GM10266 (cell line): Measurements from ENCODE around the gene PLEKHG3.

ENCODE experiments used
- DNase-seq: peaks from one replicate; pipeline ENCODE4 v3.0.0; 2012; ENCODE audit errors: extremely low spot score
- CTCF ChIP-seq: IDR thresholded peaks from 2 replicates; pipeline ENCODE4 v1.5.1; 2012; ENCODE audit warnings: mild to moderate bottlenecking, low read depth; ENCODE audit not compliant: control insufficient read depth, insufficient read depth; ENCODE audit errors: missing control alignments

The PLEKHG3 gene

GRCh38 chr14:64746298-64747250 is 42.4 kb downstream of the PLEKHG3 start:
- DNase-seq: no peak
- no peak for TF ChIP-seq CTCF

- no peak for TF ChIP-seq CTCF
- DNase-seq: no peak
These were observed 43.1 kb downstream of the PLEKHG3 start for GRCh38 chr14:64747327-64747726.

- no peak for DNase-seq
- TF ChIP-seq CTCF: no peak
These were observed 44.3 kb downstream of the PLEKHG3 start for GRCh38 chr14:64748521-64748920.

GRCh38 chr14:64748995-64749714 is 44.9 kb downstream of the PLEKHG3 start:
- no peak for DNase-seq
- TF ChIP-seq CTCF: no peak

GRCh38 chr14:64752909-64753308 is 48.7 kb downstream of the PLEKHG3 start:
- no peak for TF ChIP-seq CTCF
- DNase-seq: no peak

- no peak for TF ChIP-seq CTCF
- no peak for DNase-seq
These were observed 49.1 kb downstream of the PLEKHG3 start for GRCh38 chr14:64753374-64753773.

GRCh38 chr14:64753999-64754398 is 49.8 kb downstream of the PLEKHG3 start:
- DNase-seq: no peak
- TF ChIP-seq CTCF: no peak
